Stimulated activated CD4-positive, alpha-beta T cell treated with anti-CD3 and anti-CD28 coated beads, TNF-alpha, amount 100 ng/mL, for 24 hours (primary cell): ENCODE data around the gene CCDC102B.
"Not testable (repeated sequence)": the region's sequence is repeated elsewhere in the genome, so short reads cannot be mapped to it uniquely, and the experiment has no call there.

ENCODE experiments used
- DNase-seq, 3 experiments: peaks; one replicate each; pipeline ENCODE4 v3.0.0-alpha.2; 2020; ENCODE audit warnings: low read depth in 3 of 3

The CCDC102B gene

DNA sequence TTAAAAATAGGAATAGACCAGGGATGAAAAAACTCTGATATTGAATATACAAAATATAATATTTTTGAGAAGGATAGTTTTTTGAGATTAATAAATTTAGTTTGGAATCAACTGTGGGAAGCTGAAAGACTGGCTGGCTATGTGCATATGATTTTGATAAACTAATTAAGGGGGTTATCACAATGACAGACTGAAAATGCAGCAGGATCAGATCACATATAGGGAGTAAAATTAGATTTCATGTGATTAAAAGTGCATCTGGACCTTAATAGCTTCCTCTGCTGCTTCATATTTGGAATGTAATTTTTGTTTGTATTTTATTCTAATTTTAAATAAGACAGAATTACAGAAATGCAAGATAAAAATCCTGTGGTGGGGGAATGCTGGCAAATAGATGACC lies 111.7 kb downstream of the CCDC102B start:
- DNase-seq, result no peak

DNA sequence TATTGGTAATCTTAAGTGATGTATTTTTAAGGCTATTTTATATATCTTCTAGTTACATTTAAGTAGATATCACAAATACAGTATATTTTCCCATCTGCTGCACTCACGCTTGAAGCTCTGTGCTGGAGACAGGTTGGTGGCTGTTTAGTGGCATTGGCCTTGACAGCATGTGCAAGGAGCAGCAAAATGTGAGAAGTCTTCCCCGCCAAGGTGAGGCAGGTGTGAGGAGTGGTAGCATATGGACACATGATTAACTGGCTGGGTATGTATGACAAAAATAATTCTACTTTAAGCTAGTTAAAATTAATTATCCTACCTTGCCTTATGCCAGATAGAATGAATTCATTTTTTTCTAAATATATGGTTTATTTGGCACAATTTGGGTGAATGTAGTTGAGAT lies 117.2 kb downstream of the CCDC102B start:
- DNase-seq, result no peak

DNA sequence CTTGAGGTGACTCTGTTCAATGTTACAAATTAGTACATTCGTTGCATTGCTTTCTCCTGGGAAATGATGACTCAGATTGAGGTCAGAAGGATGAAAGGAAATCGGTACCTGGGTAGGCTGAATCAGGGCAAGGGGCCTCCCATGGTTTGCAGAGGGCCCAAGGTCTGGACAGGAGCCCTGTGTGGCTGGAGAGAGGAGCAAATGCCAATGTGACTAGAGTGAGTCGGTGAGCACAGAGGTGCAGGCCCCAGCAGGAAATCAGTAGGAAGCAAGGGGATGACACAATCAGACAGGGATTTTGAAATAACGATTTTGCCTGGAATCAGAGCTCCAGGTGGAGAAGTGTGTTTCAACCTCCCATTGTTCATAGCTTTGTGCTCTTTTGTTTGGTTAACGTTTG lies 118.9 kb downstream of the CCDC102B start:
- peak in 1 of 3 experiments; percentile 1 for DNase-seq

DNA sequence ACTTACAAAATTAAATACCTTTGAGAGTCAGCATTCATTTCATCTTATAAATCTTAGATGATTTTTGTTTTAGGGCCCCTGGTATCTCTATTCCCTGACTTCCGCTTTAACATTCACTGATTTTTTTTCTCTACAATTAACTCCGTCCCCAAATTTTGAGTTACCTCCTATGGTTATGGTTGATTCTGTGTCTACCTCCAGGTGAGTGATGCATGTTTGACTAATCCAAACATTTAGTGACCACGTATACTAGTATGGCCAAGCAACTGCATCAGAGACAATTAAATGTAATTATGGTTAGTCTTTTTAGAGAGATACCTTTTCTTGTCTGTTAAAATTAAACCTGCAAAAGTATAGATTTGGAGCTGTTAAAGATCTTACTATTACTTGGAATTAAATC lies 120.3 kb downstream of the CCDC102B start:
- DNase-seq, result no peak

DNA sequence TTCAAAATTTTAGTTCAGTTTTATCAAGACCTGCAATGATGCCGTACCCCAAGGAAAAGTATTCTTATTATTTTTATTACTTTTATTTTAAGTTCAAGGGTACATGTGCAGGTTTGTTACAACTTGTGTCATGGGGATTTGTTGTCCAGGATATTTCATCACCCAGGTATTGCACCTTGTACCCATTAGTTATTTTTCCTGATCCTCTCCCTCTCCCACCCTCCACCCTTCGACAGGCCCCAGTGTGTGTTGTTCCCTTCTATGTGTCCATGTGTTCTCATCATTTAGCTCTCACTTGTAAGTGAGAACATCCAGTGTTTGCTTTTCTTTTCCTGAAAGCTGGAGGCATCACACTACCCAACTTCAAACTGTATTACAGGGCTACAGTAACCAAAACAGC lies 122.0 kb downstream of the CCDC102B start:
- DNase-seq, result no peak

DNA sequence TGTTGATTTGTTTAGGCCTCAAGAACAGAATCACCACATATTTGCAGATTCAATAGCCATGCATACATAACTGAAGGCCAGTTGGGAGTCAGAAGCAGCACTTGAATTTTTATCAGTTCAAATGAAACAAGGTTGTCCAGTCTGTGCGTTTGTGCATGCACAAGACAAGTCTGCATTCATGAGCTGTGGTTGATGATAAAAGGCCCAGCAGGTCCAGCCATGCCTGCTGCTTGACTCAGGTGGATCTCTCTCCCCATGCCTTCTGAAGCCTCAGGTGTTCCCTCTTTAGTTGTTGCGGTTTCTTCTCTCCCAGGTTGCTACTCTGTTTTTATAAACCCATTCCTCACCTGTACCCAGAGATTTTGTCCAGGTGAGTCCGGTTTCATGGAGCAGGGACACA lies 124.5 kb downstream of the CCDC102B start:
- DNase-seq, result no peak

DNA sequence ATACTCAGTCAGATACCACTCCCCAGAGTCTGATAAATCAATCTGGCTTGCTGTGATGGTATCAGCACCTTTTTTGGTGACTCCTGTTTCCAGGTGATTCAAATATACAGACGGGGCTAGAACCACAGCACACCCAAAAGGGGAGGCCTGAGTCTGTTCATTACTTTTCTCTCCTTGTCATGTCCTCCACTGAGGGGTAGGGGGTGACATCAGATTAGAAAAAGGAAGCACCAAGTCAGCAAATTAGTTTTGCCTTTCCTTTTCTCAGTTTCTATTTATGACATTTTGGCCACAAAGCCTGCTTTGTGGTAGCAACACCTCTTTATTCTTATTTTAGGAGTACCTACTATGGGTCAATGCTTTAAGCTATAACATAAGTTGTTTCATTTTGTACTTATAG lies 127.4 kb downstream of the CCDC102B start:
- DNase-seq, result no peak

DNA sequence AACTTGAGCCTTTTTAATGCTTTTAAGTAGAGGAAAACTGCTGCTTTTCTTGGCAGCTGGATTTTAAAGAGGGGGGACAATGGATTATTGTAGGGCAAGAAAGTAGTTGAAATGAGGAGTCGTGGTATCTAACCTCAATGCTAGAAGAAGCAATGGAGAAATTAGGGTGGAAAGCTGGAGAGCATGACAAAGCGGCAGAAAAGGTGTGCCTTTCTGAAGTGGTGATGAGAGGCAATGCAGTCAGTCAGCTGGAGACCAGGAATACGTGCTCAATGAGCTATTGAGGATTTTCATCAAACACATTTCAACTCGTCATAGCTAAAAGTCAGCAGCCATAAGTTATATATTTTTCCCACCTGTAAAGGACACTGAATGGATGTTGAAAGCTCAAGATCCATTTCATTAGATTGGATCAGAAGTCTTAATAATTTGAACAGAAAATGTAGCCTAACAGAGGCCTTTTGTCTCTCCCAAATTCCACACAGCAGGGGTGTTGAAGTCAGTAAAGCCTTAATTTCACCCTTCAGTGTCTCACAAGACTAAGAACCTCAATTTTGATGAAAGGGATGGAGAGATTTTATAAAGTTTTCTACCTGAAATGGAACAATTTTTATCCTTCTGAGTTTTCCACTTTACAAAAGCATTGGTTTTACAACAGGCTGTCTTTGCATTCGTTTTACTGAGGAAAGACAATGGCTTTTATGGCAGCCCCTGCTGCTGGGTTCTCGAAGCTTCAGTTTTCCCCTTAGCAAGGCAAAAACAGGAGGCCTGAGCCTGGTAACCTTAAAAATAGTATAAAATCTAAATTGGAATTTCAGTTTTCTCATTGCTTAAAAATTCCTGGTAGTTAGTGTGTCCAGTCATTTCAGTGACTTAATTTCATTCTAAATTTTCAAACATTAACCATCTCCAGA lies 131.1 kb downstream of the CCDC102B start:
- no peak for DNase-seq

DNA sequence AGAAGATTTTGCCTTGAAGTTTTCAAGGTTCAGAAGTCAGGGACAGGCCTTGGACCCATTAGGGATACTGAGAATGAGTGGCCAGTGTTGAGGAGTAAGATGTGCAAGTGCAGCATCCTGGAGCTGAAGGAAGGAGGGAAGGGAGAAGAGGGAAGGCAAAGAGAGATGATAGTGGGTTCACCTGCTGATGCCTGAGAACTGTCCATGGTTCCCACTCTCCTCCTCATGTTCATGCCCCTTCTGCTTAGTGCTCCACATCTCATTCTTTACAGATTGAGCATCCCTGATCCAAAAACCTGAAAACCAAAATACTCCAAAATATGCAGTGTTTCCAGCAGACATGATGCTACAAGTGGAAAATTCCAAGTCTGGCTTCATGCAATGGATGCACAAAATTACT lies 137.8 kb downstream of the CCDC102B start:
- no peak for DNase-seq

DNA sequence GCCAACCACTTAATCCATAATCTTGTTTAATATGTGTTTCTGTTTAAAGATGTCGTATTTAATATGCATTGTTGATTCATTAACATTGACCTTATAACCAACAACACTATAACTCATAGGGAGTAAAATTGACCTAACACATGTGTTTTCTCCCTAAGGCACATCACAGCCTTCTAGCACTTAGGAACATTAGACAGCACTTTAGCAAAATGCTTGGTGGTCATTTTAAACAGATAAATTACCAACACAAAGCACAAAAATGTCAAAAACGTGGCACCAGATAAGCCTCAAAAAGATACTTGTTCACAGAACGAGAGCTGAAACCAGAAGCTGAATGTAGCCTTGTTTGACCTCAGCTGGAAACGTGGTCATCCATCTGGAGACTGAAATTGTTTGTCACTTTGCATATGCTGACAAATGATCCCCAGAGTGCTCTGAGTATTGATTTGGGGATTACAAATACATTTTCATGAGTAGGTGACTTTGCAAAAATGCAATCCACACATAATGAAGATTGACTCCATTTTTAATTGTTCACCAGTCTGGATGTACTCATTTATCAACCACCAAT lies 139.2 kb downstream of the CCDC102B start:
- no peak for DNase-seq

DNA sequence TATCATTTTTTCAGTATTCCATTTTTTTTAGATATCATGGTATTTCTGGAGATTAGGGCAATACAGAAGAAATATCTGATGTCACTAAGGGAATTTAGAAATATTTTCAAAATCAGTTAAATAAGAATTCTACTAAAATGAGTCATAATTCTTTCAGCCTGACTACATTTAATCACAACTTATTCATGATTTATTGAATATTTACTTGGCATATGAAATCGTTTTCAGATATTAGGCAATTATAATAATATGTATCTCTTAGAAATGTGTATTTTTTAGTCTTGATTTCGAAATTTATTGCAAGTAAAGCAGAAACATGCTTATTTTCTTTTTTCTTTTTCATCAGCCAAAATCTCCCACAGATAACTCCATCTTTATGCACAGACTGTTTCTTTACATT lies 142.2 kb downstream of the CCDC102B start:
- no peak for DNase-seq

DNA sequence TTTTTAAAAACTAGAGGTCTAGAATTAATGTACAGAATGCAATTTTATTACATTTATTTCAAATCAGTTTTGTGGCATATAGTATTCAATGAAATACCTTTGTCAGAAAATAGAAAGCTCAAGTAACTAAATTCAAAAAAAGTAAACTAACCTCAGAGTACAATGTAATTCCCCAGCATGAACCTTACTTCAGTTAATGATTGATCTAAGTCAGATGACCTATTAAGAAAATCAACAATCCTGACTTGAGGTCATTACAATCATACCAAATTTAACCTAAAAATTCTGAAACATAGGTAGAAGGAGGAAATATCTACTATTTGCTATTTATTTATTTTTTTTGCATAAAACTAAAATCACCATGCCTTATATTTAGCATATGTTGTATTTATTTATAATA lies 142.9 kb downstream of the CCDC102B start:
- no peak for DNase-seq

DNA sequence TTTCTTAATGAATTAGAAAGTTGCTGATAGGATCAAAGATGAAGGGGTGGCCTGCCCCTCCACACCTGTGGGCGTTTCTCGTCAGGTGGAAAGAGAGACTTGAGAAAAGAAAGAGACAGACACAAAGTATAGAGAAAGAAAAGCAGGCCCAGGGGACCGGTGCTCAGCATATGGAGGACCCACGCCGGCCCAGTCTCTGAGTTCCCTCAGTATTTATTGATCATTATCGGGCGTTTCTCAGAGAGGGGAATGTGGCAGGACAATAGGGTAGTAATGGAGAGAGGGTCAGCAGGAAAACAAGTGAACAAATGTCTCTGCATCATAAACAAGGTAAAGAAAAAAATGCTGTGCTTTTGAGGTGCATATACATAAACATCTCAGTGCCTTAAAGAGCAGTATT lies 144.3 kb downstream of the CCDC102B start:
- DNase-seq, result no peak

DNA sequence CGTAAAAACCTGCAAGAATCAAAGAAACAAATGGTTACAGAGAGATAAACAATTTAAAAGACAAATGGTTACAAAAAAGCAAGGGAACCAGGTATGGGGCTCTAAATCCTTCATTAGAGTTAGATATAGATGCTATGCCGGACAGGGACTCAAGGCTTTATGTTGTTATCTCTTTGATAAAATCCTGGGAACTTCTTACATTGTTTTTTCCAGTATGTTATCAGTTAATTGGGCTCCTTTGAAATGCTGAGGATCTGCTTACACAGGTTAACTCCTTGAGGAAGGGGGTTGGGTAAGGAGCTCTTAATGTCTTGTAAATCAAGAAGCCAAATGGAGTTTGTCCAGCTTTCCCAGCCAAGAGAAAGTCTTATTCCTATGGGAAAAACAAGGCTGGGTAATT lies 146.0 kb downstream of the CCDC102B start:
- DNase-seq, result not testable (repeated sequence)

DNA sequence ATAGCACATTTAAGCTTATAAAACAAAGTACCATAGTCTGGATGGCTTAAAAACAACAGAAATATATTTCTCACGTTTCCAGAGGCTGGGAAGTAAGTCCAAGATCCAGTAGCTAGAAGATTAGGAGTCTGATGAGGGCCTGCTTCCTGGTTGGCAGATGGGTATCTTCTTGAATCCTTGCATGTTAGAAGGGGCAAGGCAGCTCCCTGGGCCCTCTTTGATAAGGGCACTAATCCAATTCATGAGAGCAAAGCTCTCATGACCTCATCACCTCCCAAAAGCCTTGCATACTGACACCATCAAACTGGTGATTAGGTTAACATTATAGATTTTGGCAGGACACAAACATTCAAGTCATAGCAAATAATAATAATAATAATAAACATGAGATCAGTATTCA lies 146.4 kb downstream of the CCDC102B start:
- no peak for DNase-seq

DNA sequence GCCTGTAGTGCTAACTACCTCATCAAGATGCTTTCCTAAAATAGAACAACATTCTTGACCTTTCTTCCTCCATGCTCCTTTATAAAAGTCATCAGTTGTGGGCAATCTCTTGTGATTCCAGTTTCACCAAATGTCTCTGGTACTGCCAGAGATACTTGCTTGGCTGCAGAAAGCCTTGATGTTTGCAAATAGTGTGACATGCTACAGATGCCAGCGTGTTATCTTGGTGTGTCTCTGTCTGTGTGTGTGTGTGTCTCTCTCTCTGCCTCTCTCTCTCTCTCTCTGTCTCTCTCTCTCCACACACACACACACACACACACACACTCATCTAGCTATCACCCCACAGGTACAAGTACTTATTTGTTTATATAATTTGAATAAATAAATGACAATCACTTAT lies 146.9 kb downstream of the CCDC102B start:
- DNase-seq, result no peak

DNA sequence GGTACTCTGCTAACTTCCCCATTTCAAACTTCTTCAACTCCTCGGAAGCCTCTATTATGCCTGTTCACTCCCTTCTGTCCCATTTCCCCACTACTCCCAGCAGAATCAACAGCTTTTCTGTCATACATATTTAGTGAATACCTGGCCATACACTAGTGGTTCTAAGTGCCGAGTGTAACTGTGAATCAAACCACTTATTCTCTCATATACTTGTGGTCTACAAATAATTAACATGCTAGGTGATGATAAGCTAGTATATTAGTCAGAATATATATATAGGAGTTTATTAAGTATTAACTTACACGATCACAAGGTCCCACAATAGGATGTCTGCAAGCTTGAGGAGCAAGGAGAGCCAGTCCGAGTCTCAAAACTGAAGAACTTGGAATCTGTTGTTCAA lies 150.7 kb downstream of the CCDC102B start:
- DNase-seq, result no peak

DNA sequence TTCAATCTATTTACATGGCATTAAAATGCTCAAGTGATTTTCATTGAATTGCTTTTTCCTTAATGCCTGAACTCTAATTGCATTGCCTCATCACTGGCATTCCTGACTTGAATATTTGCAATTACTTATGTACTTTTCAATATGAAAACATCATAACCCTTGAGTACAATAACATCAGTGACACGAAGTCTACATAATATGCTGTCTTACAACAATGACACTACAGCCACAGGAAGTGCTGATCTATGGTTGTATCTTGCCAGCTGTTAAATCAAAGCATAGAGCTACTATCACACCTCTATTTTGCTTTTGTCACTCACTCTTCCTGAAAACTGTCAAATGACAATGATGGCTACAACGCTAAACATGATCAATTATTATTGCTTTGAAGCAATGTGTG lies 156.9 kb downstream of the CCDC102B start:
- no peak for DNase-seq

DNA sequence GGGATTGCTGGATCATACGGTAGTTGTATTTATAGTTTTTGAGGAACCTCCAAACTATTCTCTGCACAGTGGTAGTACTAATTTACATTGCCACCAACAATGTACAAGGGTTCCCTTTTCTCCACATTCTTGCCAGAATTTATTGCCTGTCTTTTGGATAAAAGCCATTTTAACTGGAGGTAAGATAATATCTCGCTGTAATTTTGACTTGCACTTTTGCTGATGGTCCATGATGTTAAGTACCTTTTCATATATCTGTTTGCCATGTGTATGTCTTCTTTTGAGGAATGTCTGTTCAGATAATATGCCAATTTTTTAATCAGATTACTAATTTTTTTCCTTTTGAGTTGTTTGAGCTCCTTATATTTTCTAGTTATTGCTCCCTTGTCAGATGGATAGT lies 158.8 kb downstream of the CCDC102B start:
- no peak for DNase-seq

DNA sequence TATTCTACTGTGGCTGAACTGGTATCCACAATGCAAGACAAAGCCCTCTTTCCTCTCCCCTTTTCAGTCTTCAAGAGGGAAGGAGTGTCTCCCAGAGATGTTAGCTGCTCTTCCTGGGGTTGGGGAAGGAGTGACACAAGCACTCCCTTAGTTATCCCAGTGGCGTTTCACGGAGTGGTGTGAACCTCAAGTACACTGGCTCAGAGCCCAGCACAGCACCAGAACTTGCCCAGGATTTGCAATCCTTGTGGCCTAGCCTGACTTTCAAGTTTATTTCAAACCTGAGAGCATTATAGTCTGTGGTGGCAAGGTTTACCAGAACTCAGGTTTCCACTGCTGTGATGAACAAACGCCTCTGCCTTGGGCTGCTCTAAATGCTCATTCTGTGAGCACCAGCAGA lies 162.5 kb downstream of the CCDC102B start:
- no peak for DNase-seq

DNA sequence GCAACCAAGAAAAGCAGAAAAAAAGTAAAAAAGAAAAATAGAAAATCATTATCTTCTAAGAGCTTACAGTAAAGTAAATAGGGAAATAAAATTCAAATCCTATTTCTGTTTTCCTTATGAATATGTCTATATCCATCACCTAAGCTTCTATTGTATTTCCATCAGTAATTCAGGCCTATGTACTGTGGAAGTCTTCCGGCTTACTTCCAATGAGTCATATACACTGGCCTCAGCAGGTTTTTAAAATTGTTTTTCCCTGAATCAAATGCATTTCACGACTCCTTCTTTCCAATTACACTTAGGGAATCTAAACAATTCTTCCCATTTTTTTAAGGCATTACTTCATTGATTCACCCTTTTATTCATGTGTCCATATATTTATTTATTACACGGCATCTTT lies 164.7 kb downstream of the CCDC102B start:
- no peak for DNase-seq

DNA sequence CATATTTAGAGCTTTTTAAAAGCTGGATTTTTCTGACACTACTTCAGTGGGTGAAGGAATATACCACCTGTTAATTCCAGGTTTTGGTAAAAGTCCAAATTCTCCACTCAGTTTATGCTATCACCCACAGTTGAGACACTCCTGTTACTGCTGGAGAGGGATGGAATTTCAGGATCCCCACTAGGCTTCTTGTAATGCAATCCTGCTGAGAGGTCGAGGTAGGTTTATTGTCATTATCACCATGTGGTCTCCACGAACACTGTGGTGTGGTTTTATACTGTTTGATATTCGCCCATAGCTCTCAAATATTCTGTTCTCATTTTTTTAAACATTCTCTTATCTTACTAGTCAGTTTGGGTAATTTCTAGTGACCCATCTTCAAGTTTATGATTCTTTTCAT lies 167.9 kb downstream of the CCDC102B start:
- no peak for DNase-seq

DNA sequence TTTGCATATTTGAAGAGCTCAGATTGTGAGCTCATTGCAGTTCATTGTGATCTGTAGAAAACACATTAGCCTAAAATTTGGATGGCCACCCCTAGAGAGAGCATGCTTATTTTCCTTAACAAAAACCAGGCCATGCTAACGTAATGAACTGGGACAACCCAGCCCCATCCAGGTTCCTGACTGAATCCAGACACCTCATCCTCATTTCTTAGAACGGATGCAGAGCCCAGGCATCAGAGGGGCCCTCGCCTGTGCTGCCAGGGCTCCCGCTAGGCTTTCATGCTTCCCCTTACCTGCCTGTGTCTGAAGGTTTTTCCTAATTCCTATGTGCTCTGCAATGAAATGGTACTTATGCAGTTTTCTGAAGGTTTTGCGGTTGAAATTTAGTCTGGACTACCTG lies 171.1 kb downstream of the CCDC102B start:
- no peak for DNase-seq

DNA sequence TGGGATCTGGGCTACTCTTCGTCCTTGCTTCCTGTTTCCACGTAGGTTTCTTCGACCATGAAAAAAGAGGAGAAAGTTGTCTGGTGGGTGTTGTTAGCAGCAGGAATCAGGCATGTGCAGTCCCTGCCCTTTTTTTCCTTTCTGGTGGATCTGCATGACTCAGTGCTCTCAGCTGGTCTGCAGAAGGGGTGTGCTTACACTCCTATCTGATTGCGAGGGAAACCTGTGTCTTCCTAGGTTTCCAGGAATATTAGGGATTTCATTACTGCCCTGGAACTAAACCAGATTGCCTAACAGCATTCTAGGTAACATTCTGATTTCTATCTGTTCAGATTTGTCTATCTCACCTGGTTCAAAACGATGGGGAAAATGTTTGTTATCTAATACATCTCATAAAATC lies 174.3 kb downstream of the CCDC102B start:
- DNase-seq, result no peak
